ENCODE results near the gene SMYD3.
"Not testable (repeated sequence)": the region's sequence is repeated elsewhere in the genome, so short reads cannot be mapped to it uniquely, and the experiment has no call there.

The SMYD3 gene

DNA sequence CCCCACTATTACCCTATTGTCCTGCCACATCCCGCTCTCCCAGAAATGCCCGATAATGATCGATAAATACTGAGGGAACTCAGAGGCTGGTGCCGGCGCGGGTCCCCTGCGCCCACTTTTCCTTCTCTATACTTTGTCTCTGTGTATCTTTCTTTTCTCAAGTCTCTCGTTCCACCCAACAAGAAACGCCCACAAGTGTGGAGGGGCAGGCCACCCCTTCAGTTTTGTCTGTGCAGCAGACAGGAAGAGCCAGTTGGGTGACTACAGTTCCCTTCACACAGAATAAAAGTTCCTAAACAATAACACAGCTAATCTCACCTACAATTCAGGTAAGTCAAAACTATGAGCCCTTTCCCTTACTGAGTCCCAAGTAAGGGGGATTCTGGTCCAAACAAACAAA, 423.7 kb downstream of the SMYD3 start:
- peaks cover 5% of the 10 kb centered on the region for H3K9me3 ChIP-seq (ENCODE audit: control insufficient read depth, low read length)
- H3K4me3 ChIP-seq (ENCODE audit: extremely low read depth, insufficient read depth, low read length, poor library complexity, severe bottlenecking), result no peak overlapping the region
- H3K4me1 ChIP-seq (ENCODE audit: control insufficient read depth, insufficient read depth, low read length, poor library complexity, severe bottlenecking), result no peaks in the 10 kb centered on the region
- peak overlapping the region; percentile 5 for H3K27ac ChIP-seq (ENCODE audit: low read depth, low read length, severe bottlenecking)
- WGBS, 2 experiments (ENCODE audit: insufficient coverage in 2 of 2), result 86% methylated on average over 2 of the region's 9 CpGs; no CpG with 5 or more reads in 1 of the 2 experiments
- no peaks in the 10 kb centered on the region for H3K36me3 ChIP-seq (ENCODE audit: control insufficient read depth, insufficient read depth, low read length)

GRCh38 chr1:246081856-246082668, 425.0 kb downstream of the SMYD3 start:
- no peak overlapping the region for H3K4me3 ChIP-seq (ENCODE audit: extremely low read depth, insufficient read depth, low read length, poor library complexity, severe bottlenecking)
- H3K36me3 ChIP-seq (ENCODE audit: control insufficient read depth, insufficient read depth, low read length), result no peaks in the 10 kb centered on the region
- H3K27ac ChIP-seq (ENCODE audit: low read depth, low read length, severe bottlenecking), result no peak overlapping the region
- H3K4me1 ChIP-seq (ENCODE audit: control insufficient read depth, insufficient read depth, low read length, poor library complexity, severe bottlenecking), result no peaks in the 10 kb centered on the region
- whole genome bisulfite sequencing, 2 experiments (ENCODE audit: insufficient coverage in 2 of 2), result 91 to 97% methylated on average over 6 to 8 of the region's 13 CpGs
- H3K9me3 ChIP-seq (ENCODE audit: control insufficient read depth, low read length), result peaks cover 5% of the 10 kb centered on the region

- Histone ChIP-seq H3K27ac (ENCODE audit: low read depth, low read length, severe bottlenecking) (no peak overlapping the region), H3K9me3 (ENCODE audit: control insufficient read depth, low read length) (peaks cover 5% of the 10 kb centered on the region), H3K4me1 (ENCODE audit: control insufficient read depth, insufficient read depth, low read length, poor library complexity, severe bottlenecking) (no peaks in the 10 kb centered on the region), H3K36me3 (ENCODE audit: control insufficient read depth, insufficient read depth, low read length) (no peaks in the 10 kb centered on the region), H3K4me3 (ENCODE audit: extremely low read depth, insufficient read depth, low read length, poor library complexity, severe bottlenecking) (no peak overlapping the region)
- 96 to 100% methylated on average over 2 of the region's 4 CpGs for WGBS, 2 experiments (ENCODE audit: insufficient coverage in 2 of 2)
Measured at GRCh38 chr1:246081138-246081702, 425.9 kb downstream of the SMYD3 start.

- Histone ChIP-seq H3K36me3 (ENCODE audit: control insufficient read depth, insufficient read depth, low read length) (no peaks in the 10 kb centered on the region), H3K4me1 (ENCODE audit: control insufficient read depth, insufficient read depth, low read length, poor library complexity, severe bottlenecking) (no peaks in the 10 kb centered on the region), H3K4me3 (ENCODE audit: extremely low read depth, insufficient read depth, low read length, poor library complexity, severe bottlenecking) (no peak overlapping the region), H3K9me3 (ENCODE audit: control insufficient read depth, low read length) (peaks cover 5% of the 10 kb centered on the region), H3K27ac (ENCODE audit: low read depth, low read length, severe bottlenecking) (no peak overlapping the region)
- 93 to 98% methylated on average over 7 to 8 of the region's 9 CpGs for WGBS, 2 experiments (ENCODE audit: insufficient coverage in 2 of 2)
Measured at GRCh38 chr1:246080031-246080430, 427.0 kb downstream of the SMYD3 start.

DNA sequence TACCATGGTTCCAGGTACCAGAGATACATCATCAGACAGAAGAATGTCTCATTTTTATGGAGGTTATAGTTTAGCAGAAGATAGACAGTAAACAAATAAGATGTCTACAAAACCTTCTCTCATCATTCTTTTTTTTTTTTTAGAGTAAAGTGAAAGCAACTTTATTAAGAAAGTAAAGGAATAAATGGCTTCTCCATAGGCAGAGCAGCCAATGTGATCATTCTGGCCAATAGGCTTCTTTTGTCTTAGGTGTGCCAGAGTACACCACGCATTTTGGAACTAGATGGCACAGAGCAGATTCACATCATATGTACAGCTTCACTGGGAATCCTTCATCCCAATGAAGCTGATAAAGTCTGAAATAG, 428.2 kb downstream of the SMYD3 start:
- WGBS, 2 experiments (ENCODE audit: insufficient coverage in 2 of 2), result 80% methylated on average over 1 of the region's 1 CpG; no CpG with 5 or more reads in 1 of the 2 experiments
- Histone ChIP-seq H3K36me3 (ENCODE audit: control insufficient read depth, insufficient read depth, low read length) (no peaks in the 10 kb centered on the region), H3K4me3 (ENCODE audit: extremely low read depth, insufficient read depth, low read length, poor library complexity, severe bottlenecking) (no peak overlapping the region), H3K27ac (ENCODE audit: low read depth, low read length, severe bottlenecking) (no peak overlapping the region), H3K4me1 (ENCODE audit: control insufficient read depth, insufficient read depth, low read length, poor library complexity, severe bottlenecking) (no peaks in the 10 kb centered on the region), H3K9me3 (ENCODE audit: control insufficient read depth, low read length) (peaks cover 5% of the 10 kb centered on the region)

DNA sequence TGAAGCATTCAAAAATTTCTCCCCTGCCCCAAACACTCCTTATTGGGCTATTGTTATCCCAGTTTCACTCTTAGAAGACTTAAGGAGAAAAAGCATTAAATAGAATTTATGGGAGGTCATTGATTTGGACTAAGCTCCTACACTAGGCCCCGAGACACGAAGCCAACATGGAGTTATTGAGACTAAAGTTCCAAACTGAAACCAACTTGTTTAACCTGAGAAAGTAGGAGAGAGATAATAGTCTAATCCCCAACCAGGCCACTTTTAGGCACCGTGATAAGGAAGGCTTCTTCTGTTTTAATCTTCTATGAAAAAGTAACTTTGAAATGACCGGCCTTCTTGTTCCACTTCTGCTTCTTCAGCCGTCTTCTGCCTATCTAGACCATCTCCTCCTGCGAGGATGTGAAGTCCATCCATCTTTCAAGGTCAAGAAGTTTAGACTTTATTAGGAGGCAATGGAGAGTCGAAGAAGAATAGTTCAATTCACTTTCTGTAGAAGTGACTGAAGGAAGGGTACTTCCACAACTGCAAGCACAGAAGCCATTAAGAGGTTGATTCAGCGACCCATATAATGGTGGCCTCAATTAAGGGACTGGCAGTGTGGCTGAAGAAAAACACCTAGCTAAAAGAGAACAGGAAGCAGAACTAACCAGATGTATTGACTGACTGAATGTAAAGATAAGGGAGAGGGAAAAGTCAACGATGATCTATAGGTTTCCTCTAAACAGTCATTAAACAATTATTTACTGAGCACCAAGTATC, 428.8 kb downstream of the SMYD3 start:
- H3K4me3 ChIP-seq (ENCODE audit: extremely low read depth, insufficient read depth, low read length, poor library complexity, severe bottlenecking), result no peak overlapping the region
- peaks cover 5% of the 10 kb centered on the region for H3K9me3 ChIP-seq (ENCODE audit: control insufficient read depth, low read length)
- 100% methylated on average over 3 to 5 of the region's 9 CpGs for WGBS, 2 experiments (ENCODE audit: insufficient coverage in 2 of 2)
- no peak overlapping the region for H3K27ac ChIP-seq (ENCODE audit: low read depth, low read length, severe bottlenecking)
- H3K4me1 ChIP-seq (ENCODE audit: control insufficient read depth, insufficient read depth, low read length, poor library complexity, severe bottlenecking), result no peaks in the 10 kb centered on the region
- H3K36me3 ChIP-seq (ENCODE audit: control insufficient read depth, insufficient read depth, low read length), result no peaks in the 10 kb centered on the region

- Histone ChIP-seq H3K9me3 (ENCODE audit: control insufficient read depth, low read length) (peaks cover 5% of the 10 kb centered on the region), H3K27ac (ENCODE audit: low read depth, low read length, severe bottlenecking) (no peak overlapping the region), H3K4me1 (ENCODE audit: control insufficient read depth, insufficient read depth, low read length, poor library complexity, severe bottlenecking) (no peaks in the 10 kb centered on the region), H3K36me3 (ENCODE audit: control insufficient read depth, insufficient read depth, low read length) (no peaks in the 10 kb centered on the region), H3K4me3 (ENCODE audit: extremely low read depth, insufficient read depth, low read length, poor library complexity, severe bottlenecking) (no peak overlapping the region)
- 100% methylated on average over 1 of the region's 1 CpG for WGBS, 2 experiments (ENCODE audit: insufficient coverage in 2 of 2)
Measured at GRCh38 chr1:246077476-246077875, 429.6 kb downstream of the SMYD3 start.

GRCh38 chr1:246074421-246074820, 432.7 kb downstream of the SMYD3 start:
- H3K36me3 ChIP-seq (ENCODE audit: control insufficient read depth, insufficient read depth, low read length), result no peaks in the 10 kb centered on the region
- H3K4me1 ChIP-seq (ENCODE audit: control insufficient read depth, insufficient read depth, low read length, poor library complexity, severe bottlenecking), result peaks cover 4% of the 10 kb centered on the region
- H3K4me3 ChIP-seq (ENCODE audit: extremely low read depth, insufficient read depth, low read length, poor library complexity, severe bottlenecking), result no peak overlapping the region
- no peak overlapping the region for H3K27ac ChIP-seq (ENCODE audit: low read depth, low read length, severe bottlenecking)
- WGBS, 2 experiments (ENCODE audit: insufficient coverage in 2 of 2), result 57% methylated on average over 1 of the region's 2 CpGs; no CpG with 5 or more reads in 1 of the 2 experiments
- no peaks in the 10 kb centered on the region for H3K9me3 ChIP-seq (ENCODE audit: control insufficient read depth, low read length)

DNA sequence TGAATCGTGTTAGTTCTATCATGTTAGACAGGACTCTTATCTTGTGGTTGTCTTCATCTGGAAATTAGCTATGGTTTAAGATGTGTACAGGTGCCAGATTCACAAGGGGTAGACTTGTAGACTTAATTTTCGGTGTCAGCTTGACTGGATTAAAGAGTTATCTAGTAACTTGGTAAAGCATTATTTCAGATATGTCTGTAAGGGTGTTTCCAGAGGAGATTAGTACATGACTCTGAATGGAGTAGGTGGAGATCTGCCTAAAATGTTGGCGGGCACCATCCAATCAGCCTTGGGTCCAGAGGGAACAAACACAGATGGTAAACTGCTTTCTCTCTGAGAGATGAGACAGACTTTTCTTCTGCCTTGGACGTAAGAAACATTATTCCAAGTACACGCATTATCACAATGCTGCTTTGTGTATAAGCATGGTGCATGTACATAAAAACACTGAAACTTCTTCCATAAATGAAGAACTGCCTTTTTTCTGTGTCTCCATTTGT, 434.6 kb downstream of the SMYD3 start:
- WGBS, 2 experiments (ENCODE audit: insufficient coverage in 2 of 2), result 92 to 100% methylated on average over 3 to 5 of the region's 5 CpGs
- no peak overlapping the region for H3K4me3 ChIP-seq (ENCODE audit: extremely low read depth, insufficient read depth, low read length, poor library complexity, severe bottlenecking)
- no peaks in the 10 kb centered on the region for H3K36me3 ChIP-seq (ENCODE audit: control insufficient read depth, insufficient read depth, low read length)
- H3K27ac ChIP-seq (ENCODE audit: low read depth, low read length, severe bottlenecking), result no peak overlapping the region
- H3K4me1 ChIP-seq (ENCODE audit: control insufficient read depth, insufficient read depth, low read length, poor library complexity, severe bottlenecking), result peaks cover 4% of the 10 kb centered on the region
- no peaks in the 10 kb centered on the region for H3K9me3 ChIP-seq (ENCODE audit: control insufficient read depth, low read length)

DNA sequence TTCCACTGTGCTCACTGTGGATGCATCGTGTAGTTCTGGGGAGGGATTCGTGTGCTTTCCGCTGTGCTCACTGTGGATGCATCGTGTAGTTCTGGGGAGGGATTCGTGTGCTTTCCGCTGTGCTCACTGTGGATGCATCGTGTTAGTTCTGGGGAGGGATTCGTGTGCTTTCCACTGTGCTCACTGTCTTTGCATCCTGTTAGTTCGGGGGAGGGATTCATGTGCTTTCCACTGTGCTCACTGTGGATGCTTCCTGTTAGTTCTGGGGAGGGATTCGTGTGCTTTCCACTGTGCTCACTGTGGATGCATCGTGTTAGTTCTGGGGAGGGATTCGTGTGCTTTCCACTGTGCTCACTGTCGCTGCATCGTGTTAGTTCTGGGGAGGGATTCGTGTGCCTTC, 435.1 kb downstream of the SMYD3 start:
- H3K9me3 ChIP-seq (ENCODE audit: control insufficient read depth, low read length); H3K4me1 ChIP-seq (ENCODE audit: control insufficient read depth, insufficient read depth, low read length, poor library complexity, severe bottlenecking); H3K27ac ChIP-seq (ENCODE audit: low read depth, low read length, severe bottlenecking); H3K4me3 ChIP-seq (ENCODE audit: extremely low read depth, insufficient read depth, low read length, poor library complexity, severe bottlenecking); H3K36me3 ChIP-seq (ENCODE audit: control insufficient read depth, insufficient read depth, low read length): not testable (repeated sequence)
- WGBS, 2 experiments (ENCODE audit: insufficient coverage in 2 of 2), result 60 to 86% methylated on average over 2 of the region's 15 CpGs

Measured in mesodermal cell (in vitro differentiated cells).